Natural killer cell (primary cell): ENCODE measurements around the gene HDAC4. TPM values are rescaled to one million over a fixed set of nuclear protein-coding genes. Genes with fewer than 3 reads are reported as not detected.

Source experiments
- ATAC-seq, 3 donors: fragments of 150-1000 bp in 2 of 3; fragments of 200-7000 bp in 1 of 3; cut with Tn5 transposase; 1 replicate in 1 of 3; 2 replicates in 2 of 3; pipeline ENCODE4 v1.10.0; 2021; ENCODE audit warnings: mild to moderate bottlenecking in 2 of 3, moderate library complexity in 2 of 3
- DNase-seq, 2 donors: peaks; one replicate each; pipeline versions ENCODE4 v3.0.0 to v3.0.0-alpha.2; 2013 to 2021; ENCODE audit warnings: mixed read lengths in 1 of 2
- H3K27ac ChIP-seq: one replicate; pipeline ENCODE4 v1.5.1; 2013; ENCODE audit warnings: mild to moderate bottlenecking, low read length
- H3K27me3 ChIP-seq: one replicate; pipeline ENCODE4 v1.6.1; 2013; ENCODE audit warnings: low read length; ENCODE audit not compliant: control insufficient read depth, insufficient read depth
- H3K36me3 ChIP-seq: one replicate; pipeline ENCODE4 v1.6.1; 2013; ENCODE audit warnings: low read length; ENCODE audit not compliant: control insufficient read depth, insufficient read depth
- H3K4me1 ChIP-seq: one replicate; pipeline ENCODE4 v1.6.1; 2013; ENCODE audit warnings: low read length; ENCODE audit not compliant: control insufficient read depth, insufficient read depth
- H3K4me3 ChIP-seq: one replicate; pipeline ENCODE4 v1.5.1; 2013; ENCODE audit warnings: low read length
- H3K9me3 ChIP-seq: one replicate; pipeline ENCODE4 v1.6.1; 2013; ENCODE audit warnings: low read length; ENCODE audit not compliant: control insufficient read depth, insufficient read depth
- H3K27ac Mint-ChIP-seq, 2 donors: one replicate each; pipeline ENCODE4 v1.8.0; 2022; ENCODE audit warnings: mild to moderate bottlenecking in 2 of 2, mixed read lengths in 2 of 2, moderate library complexity in 1 of 2
- H3K27me3 Mint-ChIP-seq, 2 donors: one replicate each; pipeline ENCODE4 v1.8.0; 2022; ENCODE audit warnings: low read depth in 2 of 2, mixed read lengths in 2 of 2
- H3K36me3 Mint-ChIP-seq: one replicate; pipeline ENCODE4 v1.8.0; 2022; ENCODE audit warnings: mixed read lengths
- H3K4me1 Mint-ChIP-seq, 2 donors: one replicate each; pipeline ENCODE4 v1.8.0; 2022; ENCODE audit warnings: mixed read lengths in 2 of 2
- H3K4me3 Mint-ChIP-seq: one replicate; pipeline ENCODE4 v1.8.0; 2022; ENCODE audit warnings: mild to moderate bottlenecking, moderate library complexity, mixed read lengths
- H3K9me3 Mint-ChIP-seq, 2 donors: one replicate each; pipeline ENCODE4 v1.8.0; 2022; ENCODE audit warnings: mixed read lengths in 2 of 2
- WGBS: methylation state at CpG from one replicate; pipeline ENCODE4 v1.1.7; 2013; ENCODE audit warnings: missing lambda C conversion rate; ENCODE audit not compliant: insufficient coverage; 5-methylcytosine and 5-hydroxymethylcytosine counted together
- intact Hi-C: fragments of 100-400 bp; cut with micrococcal nuclease; formaldehyde crosslinking; loops from one replicate; pipeline ENCODE4 v1.14.2; 2022
- total RNA-seq, 4 donors: library from RNA; stranded (reverse); fragments of 120-200 nt in 1 of 4; gene quantifications; one replicate each; pipeline versions ENCODE4 v1.2.3 to v1.2.4, GENCODE V29; 2013 to 2022
- TF ChIP-seq, protein P1 (sequence below): fragments of 200-600 bp; IDR thresholded peaks from one replicate; pipeline ENCODE4 v1.8.0; 2022; ENCODE audit warnings: antibody characterized with exemption

Gene HDAC4
- total RNA-seq, 3 donors from 2014 or later (not counting 1 experiment from before 2014, with no cell fraction given), result 74.9 to 105 (median 100) TPM

GRCh38 chr2:239163688-239164334 lies 237.0 kb downstream of the HDAC4 start:
- ATAC-seq, result no peak

GRCh38 chr2:239162976-239163687 lies 237.7 kb downstream of the HDAC4 start:
- ATAC-seq, result no peak
- no peak overlapping the region for H3K27ac ChIP-seq
- H3K9me3 ChIP-seq, result no peaks in the 10 kb centered on the region
- H3K9me3 Mint-ChIP-seq, result peaks cover 7 to 9% of the 10 kb centered on the region in 2 donors
- H3K36me3 Mint-ChIP-seq, result peaks cover 7% of the 10 kb centered on the region
- H3K4me3 ChIP-seq, result no peak overlapping the region
- peaks cover 27% of the 10 kb centered on the region for H3K4me1 ChIP-seq
- intact Hi-C loops, result no loop called here
- 97% methylated on average over 28 of the region's 28 CpGs for WGBS
- TF ChIP-seq, protein P1, sequence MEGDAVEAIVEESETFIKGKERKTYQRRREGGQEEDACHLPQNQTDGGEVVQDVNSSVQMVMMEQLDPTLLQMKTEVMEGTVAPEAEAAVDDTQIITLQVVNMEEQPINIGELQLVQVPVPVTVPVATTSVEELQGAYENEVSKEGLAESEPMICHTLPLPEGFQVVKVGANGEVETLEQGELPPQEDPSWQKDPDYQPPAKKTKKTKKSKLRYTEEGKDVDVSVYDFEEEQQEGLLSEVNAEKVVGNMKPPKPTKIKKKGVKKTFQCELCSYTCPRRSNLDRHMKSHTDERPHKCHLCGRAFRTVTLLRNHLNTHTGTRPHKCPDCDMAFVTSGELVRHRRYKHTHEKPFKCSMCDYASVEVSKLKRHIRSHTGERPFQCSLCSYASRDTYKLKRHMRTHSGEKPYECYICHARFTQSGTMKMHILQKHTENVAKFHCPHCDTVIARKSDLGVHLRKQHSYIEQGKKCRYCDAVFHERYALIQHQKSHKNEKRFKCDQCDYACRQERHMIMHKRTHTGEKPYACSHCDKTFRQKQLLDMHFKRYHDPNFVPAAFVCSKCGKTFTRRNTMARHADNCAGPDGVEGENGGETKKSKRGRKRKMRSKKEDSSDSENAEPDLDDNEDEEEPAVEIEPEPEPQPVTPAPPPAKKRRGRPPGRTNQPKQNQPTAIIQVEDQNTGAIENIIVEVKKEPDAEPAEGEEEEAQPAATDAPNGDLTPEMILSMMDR, result no peak
- H3K27ac Mint-ChIP-seq, result no peak overlapping the region
- peaks cover 41 to 57% of the 10 kb centered on the region in 2 donors for H3K4me1 Mint-ChIP-seq
- no peaks in the 10 kb centered on the region for H3K27me3 Mint-ChIP-seq
- DNase-seq, result no peak
- H3K36me3 ChIP-seq, result peaks cover 26% of the 10 kb centered on the region
- H3K4me3 Mint-ChIP-seq, result no peak overlapping the region
- no peaks in the 10 kb centered on the region for H3K27me3 ChIP-seq

More at GRCh38 chr2:239163688-239164334, 237.0 kb downstream of the HDAC4 start:
- TF ChIP-seq, protein P1, result no peak
- Mint-ChIP-seq H3K36me3 (peaks cover 7% of the 10 kb centered on the region), H3K27me3 (no peaks in the 10 kb centered on the region), H3K4me1 (peaks cover 41 to 54% of the 10 kb centered on the region in 2 donors), H3K4me3 (peak overlapping the region; percentile 68), H3K27ac (peak overlapping the region; percentile 51 to 66), H3K9me3 (peaks cover 6 to 7% of the 10 kb centered on the region in 2 donors)
- H3K27me3 ChIP-seq, result no peaks in the 10 kb centered on the region
- peaks cover 30% of the 10 kb centered on the region for H3K36me3 ChIP-seq
- H3K9me3 ChIP-seq, result no peaks in the 10 kb centered on the region
- intact Hi-C loops, result no loop called here
- no peak for DNase-seq
- H3K27ac ChIP-seq, result no peak overlapping the region
- WGBS, result 90% methylated on average over 19 of the region's 20 CpGs
- H3K4me1 ChIP-seq, result peaks cover 27% of the 10 kb centered on the region
- no peak overlapping the region for H3K4me3 ChIP-seq

DNA sequence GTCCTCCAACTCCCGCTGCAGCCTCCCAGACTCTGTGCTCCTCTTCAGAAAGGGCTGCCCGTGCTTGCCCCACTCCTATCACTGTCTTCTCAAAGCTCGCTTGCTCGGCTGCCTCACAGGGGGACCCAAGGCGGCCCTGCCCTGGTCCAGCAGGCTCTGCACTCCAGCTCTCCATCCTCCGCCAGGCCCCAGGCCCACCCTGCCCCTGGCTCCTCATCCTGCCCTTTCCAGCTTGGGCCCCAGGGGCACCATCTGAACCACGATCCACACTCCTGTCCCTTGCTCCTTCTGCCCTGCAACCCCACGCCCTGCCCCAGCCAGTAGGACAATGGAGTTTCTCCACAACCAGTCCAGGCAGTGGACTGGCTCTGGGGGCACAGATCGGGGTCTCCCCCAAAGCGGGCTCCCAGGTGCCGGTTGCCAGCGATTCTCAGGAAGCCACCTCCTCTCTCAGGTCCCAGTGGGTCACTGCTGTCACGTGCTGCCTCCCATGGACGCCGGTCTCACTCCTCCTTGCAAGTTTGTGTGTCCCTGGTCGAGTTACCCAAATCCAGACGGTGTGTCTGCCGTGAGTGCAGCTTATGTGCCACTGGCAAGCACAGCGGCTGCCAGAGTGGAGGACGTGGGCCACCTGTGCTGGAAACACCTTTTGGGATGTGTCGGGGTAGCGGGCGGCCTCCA lies 238.5 kb downstream of the HDAC4 start:
- peaks cover 7% of the 10 kb centered on the region for H3K36me3 Mint-ChIP-seq
- intact Hi-C loops, result no loop called here
- 98% methylated on average over 23 of the region's 23 CpGs for WGBS
- no peaks in the 10 kb centered on the region for H3K27me3 Mint-ChIP-seq
- Histone ChIP-seq H3K9me3 (no peaks in the 10 kb centered on the region), H3K27ac (no peak overlapping the region), H3K4me1 (peaks cover 27% of the 10 kb centered on the region), H3K27me3 (no peaks in the 10 kb centered on the region), H3K4me3 (no peak overlapping the region), H3K36me3 (peaks cover 25% of the 10 kb centered on the region)
- ATAC-seq (no peak), DNase-seq (no peak)
- H3K9me3 Mint-ChIP-seq, result peaks cover 7 to 9% of the 10 kb centered on the region in 2 donors
- H3K4me3 Mint-ChIP-seq, result no peak overlapping the region
- H3K4me1 Mint-ChIP-seq, result peaks cover 41 to 57% of the 10 kb centered on the region in 2 donors
- H3K27ac Mint-ChIP-seq, result peak overlapping the region in 1 of 2 donors; percentile 61
- TF ChIP-seq, protein P1, result no peak
